Esophagus (tissue), 2 donors: ENCODE measurements around the gene KRT23. TPM values are rescaled to one million over a fixed set of nuclear protein-coding genes. Genes with fewer than 3 reads are reported as not detected.

Experiments used
- H3K27ac ChIP-seq, 2 donors: one replicate each; pipeline ENCODE4 v1.5.1; 2013; ENCODE audit warnings: low read depth in 2 of 2, mild to moderate bottlenecking in 2 of 2, inconsistent platforms in 1 of 2, low read length in 1 of 2, moderate library complexity in 1 of 2
- H3K27me3 ChIP-seq, 2 donors: one replicate each; pipeline ENCODE4 v1.6.1; 2013; ENCODE audit warnings: low read length in 2 of 2, control low read depth in 1 of 2, mild to moderate bottlenecking in 1 of 2; ENCODE audit not compliant: insufficient read depth in 2 of 2, control insufficient read depth in 1 of 2
- H3K36me3 ChIP-seq, 2 donors: one replicate each; pipeline ENCODE4 v1.6.1; 2013; ENCODE audit warnings: low read length in 1 of 2; ENCODE audit not compliant: control insufficient read depth in 2 of 2, insufficient read depth in 2 of 2
- H3K4me1 ChIP-seq, 2 donors: one replicate each; pipeline ENCODE4 v1.6.1; 2013; ENCODE audit warnings: low read length in 1 of 2; ENCODE audit not compliant: control insufficient read depth in 2 of 2, insufficient read depth in 2 of 2
- H3K4me3 ChIP-seq, 2 donors: one replicate each; pipeline ENCODE4 v1.5.1; 2013; ENCODE audit warnings: low read length in 2 of 2, mild to moderate bottlenecking in 2 of 2, low read depth in 1 of 2, moderate library complexity in 1 of 2
- H3K9me3 ChIP-seq, 2 donors: one replicate each; pipeline ENCODE4 v1.6.1; 2013; ENCODE audit warnings: mild to moderate bottlenecking in 2 of 2, low read depth in 1 of 2, low read length in 1 of 2, moderate library complexity in 1 of 2; ENCODE audit not compliant: control insufficient read depth in 2 of 2, insufficient read depth in 1 of 2
- WGBS, 2 donors: extraction: QIAGEN DNeasy Blood & Tissue Kit; methylation state at CpG; one replicate each; pipeline ENCODE4 v1.1.7; 2013; 5-methylcytosine and 5-hydroxymethylcytosine counted together
- polyA plus RNA-seq, 2 donors: library from polyadenylated mRNA; stranded (reverse); fragments of 200-250 nt; gene quantifications; one replicate each; pipeline ENCODE4 v1.2.3, GENCODE V29; 2013
- donor health status: healthy with polysubstance abuse.
- donor health status: Bipolar disorder and iron deficiency.

KRT23 gene
- polyA plus RNA-seq, 2 donors = 5.1 to 23.6 TPM

DNA sequence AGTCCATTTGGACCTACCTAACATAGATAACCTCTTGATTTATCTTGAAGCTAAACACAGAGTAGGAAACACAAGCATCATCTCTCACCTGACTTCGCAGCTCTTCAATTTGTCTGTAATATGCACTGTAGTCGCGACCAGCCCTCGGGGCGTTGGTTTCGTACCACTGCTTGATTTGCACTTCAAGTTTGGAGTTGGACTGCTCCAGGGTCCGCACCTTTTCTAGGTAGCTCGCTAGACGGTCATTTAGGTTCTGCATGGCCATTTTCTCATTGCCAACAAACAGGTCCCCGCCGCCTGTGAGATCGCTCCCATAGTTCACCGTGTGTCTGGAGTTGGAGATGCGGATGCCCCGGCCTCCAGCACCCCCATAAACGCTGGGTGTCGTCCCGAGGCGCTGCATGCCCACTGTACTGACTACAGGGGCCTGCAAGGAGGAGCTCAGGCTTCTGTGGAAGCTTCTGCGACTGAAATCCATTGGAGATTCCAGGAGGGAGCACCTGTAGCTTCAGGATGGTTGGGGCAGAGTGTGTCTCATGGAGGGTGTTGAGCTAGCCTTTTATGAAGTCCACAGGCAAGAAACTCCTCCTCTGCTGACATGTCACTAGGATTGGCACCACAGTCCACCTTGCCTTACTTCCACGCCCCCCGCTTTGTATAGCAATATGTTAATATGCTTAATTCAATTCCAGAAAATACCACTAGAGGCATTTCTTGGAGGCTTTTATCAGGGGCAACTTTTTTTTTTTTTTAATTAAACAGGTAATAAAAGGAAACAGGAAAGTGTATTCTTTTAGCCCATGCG is 52.5 kb downstream of the KRT23 start, which contains the start of gene KRT20:
Gene KRT20 (minus strand): TSS at position 535 of the 805 bp plus-strand sequence. CDS start 57 bp downstream, at position 478.
- Histone ChIP-seq H3K4me1 (no peaks in the 10 kb centered on the region), H3K4me3 (no peak within 1 kb of the TSS), H3K27me3 (peaks cover 0 to 4% of the 10 kb centered on the region in 2 donors), H3K9me3 (no peaks in the 10 kb centered on the region), H3K36me3 (no peaks in the 10 kb centered on the region), H3K27ac (no peak within 1 kb of the TSS)
- 85 to 92% methylated on average over 23 of the region's 23 CpGs for WGBS, 2 donors

DNA sequence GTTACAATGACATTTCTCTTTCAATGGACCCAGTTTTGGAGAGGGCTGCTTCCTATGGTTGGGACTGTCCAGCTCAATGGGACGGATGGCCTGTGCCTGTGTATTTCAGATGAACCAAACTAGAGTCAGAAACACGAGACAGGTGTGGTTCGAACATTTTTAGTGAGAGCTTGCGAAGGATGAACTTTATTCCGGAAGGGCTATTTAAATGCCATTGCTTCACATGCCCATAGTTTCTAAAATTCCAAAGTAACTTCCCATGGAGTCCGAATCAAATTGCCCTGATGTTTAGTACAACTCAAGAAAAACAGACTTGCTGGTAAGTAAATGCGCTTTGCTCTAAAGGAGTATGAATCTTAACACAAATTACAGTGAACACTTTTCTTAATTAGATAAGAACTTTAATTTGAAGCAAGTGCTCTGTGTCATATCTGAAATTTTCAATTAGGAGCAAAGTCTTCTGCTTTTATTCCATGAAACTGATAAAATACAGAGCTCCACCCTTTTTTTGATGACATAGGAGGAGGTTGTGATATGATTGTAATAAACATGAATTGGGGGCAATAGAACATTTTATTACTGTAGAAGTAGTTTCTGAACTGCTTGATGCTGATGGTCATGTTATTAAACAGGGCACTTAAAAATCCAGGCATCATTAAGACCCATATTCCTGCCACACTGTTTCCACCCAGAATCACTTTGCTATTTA is 53.7 kb downstream of the KRT23 start:
- Histone ChIP-seq H3K4me3 (no peak overlapping the region), H3K27me3 (peaks cover 0 to 4% of the 10 kb centered on the region in 2 donors), H3K4me1 (no peaks in the 10 kb centered on the region), H3K9me3 (no peaks in the 10 kb centered on the region), H3K27ac (no peak overlapping the region), H3K36me3 (no peaks in the 10 kb centered on the region)
- 85 to 94% methylated on average over 7 of the region's 7 CpGs for WGBS, 2 donors

DNA sequence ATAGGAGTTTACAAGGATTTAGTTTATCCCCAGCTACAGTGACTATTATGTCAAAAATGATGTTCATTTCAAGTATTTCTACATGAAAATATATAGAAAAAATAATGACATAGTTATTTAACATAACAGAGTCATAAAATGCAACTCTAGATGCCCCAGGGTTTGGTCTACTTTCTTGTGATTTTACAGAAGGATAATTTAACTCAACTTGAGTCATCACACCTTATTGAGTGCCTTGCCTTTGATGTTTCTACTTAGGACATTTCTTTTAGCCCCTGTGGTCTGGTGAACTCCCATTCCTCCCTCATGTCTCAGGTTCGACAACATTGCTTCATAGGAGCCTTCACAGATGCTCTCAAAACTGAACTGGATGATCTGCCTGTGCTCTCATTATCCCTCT is 54.4 kb downstream of the KRT23 start:
- Histone ChIP-seq H3K4me3 (no peak overlapping the region), H3K27me3 (peaks cover 0 to 4% of the 10 kb centered on the region in 2 donors), H3K4me1 (no peaks in the 10 kb centered on the region), H3K27ac (no peak overlapping the region), H3K9me3 (no peaks in the 10 kb centered on the region), H3K36me3 (no peaks in the 10 kb centered on the region)
- WGBS, 2 donors = 71 to 80% methylated on average over 1 of the region's 1 CpG

DNA sequence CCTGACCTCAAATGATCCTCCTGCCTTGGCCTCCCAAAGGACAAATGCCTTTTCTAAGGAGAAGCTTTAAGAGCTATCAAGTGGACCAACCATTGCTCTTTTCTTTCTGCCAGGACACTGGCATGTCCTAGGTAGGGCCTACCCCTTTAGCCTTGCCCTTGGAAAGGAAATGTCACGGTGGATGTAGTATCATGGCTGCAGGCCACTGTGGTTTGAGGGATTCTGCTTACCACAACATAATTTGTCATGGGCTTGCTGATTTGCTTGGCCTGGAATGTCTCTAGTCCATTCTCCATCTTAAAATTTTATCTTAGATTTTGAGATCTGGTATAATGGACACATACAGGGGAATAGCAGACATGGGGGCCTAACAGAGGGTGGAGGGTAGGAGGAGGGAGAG is 58.4 kb downstream of the KRT23 start:
- Histone ChIP-seq H3K4me3 (no peak overlapping the region), H3K36me3 (no peaks in the 10 kb centered on the region), H3K4me1 (no peaks in the 10 kb centered on the region), H3K27me3 (no peaks in the 10 kb centered on the region), H3K9me3 (no peaks in the 10 kb centered on the region), H3K27ac (no peak overlapping the region)
- 84 to 93% methylated on average over 1 of the region's 1 CpG for WGBS, 2 donors

DNA sequence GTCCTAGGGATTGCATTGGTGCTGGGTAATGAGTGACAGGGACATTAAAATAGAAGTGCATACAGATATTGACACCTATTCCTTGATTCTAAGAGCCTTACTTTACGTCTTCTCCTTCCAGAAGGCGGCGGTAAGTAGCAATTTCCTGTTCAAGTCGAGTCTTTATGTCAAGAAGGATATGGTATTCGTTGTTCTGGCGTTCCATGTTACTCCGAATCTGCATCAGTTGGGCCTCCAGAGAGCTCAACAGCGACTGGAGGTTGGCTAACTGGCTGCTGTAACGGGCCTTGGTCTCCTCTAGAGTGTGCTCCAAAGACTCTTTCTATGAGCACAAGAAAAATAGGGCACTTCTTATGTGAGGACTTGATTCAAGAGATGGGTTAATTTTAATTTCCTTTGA is 59.4 kb downstream of the KRT23 start:
- WGBS, 2 donors = 91 to 94% methylated on average over 9 of the region's 9 CpGs
- no peaks in the 10 kb centered on the region for H3K4me1 ChIP-seq
- no peak overlapping the region for H3K4me3 ChIP-seq
- no peaks in the 10 kb centered on the region for H3K36me3 ChIP-seq
- no peaks in the 10 kb centered on the region for H3K9me3 ChIP-seq
- no peaks in the 10 kb centered on the region for H3K27me3 ChIP-seq
- no peak overlapping the region for H3K27ac ChIP-seq

DNA sequence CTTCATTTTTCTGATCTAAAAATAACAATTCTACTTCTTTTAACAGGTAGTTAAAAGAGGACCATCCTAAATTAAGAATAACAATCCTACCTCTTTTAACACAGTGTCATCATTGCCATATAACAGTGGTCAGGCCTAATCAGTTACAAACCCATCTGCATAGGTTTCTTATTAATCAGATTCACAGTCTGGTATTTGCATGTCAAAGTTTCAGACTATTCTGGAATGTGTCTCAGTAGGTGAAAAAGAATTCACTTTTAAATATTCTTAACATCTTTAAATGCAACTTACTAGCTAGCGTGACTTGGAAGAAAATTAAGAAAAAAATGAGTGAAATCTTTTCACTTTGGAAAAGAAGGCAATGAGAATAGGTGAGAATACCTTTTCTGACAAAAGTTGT is 63.6 kb downstream of the KRT23 start:
- H3K9me3 ChIP-seq = no peaks in the 10 kb centered on the region
- WGBS, 2 donors = 76 to 93% methylated on average over 1 of the region's 1 CpG
- no peaks in the 10 kb centered on the region for H3K36me3 ChIP-seq
- H3K27me3 ChIP-seq = no peaks in the 10 kb centered on the region
- H3K4me1 ChIP-seq = no peaks in the 10 kb centered on the region
- no peak overlapping the region for H3K4me3 ChIP-seq
- no peak overlapping the region for H3K27ac ChIP-seq

DNA sequence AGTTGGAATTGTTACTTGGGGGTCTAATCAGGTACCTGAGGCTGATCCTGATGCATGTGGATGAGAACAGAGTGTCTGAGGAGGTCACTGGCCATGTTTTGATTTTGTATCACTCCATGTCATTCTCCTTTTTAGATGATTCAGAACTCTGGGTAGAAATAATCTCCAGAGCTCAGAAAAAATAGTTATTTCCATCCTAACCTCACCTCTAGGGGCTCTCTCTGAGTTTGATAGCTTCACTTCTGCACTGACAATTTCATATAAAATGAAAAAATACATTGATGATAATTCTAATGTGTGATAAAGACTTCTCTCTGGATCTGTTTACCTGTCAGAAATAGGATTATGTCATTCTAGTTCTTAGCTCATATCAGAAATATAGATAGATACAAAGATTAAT is 64.2 kb downstream of the KRT23 start:
- no peak overlapping the region for H3K27ac ChIP-seq
- H3K4me1 ChIP-seq = no peaks in the 10 kb centered on the region
- no peaks in the 10 kb centered on the region for H3K36me3 ChIP-seq
- no peaks in the 10 kb centered on the region for H3K9me3 ChIP-seq
- no peaks in the 10 kb centered on the region for H3K27me3 ChIP-seq
- H3K4me3 ChIP-seq = no peak overlapping the region

Other genes starting within 250 kb of the KRT23 start
- gene KRT24, start 233.9 kb downstream of the KRT23 start, polyA plus RNA-seq = 100 to 1,000 TPM; 116 to 229 TPM
- not detected for gene KRT25, start 182.3 kb downstream of the KRT23 start, polyA plus RNA-seq
- not detected for gene KRT26, start 165.4 kb downstream of the KRT23 start, polyA plus RNA-seq
- under 1 TPM in 1 of 2 donors, not detected in 1; 0.05 TPM for gene KRT27, start 155.1 kb downstream of the KRT23 start, polyA plus RNA-seq
- not detected for gene KRT28, start 137.7 kb downstream of the KRT23 start, polyA plus RNA-seq
- gene KRT10, start 115.0 kb downstream of the KRT23 start, polyA plus RNA-seq = 10 to 100 TPM; 30.1 to 41.2 TPM
- not detected for gene KRT12, start 70.4 kb downstream of the KRT23 start, polyA plus RNA-seq
- under 1 TPM; 0.07 to 0.28 TPM for gene KRT20, start 52.4 kb downstream of the KRT23 start, polyA plus RNA-seq
- not detected for gene KRT39, start 29.3 kb upstream of the KRT23 start, polyA plus RNA-seq
- under 1 TPM; 0.18 to 0.20 TPM for gene KRT40, start 46.7 kb upstream of the KRT23 start, polyA plus RNA-seq
- not detected for gene KRTAP3-3, start 56.5 kb upstream of the KRT23 start, polyA plus RNA-seq
- gene KRTAP3-2, start 62.3 kb upstream of the KRT23 start, polyA plus RNA-seq = 10 to 100 TPM in 1 of 2 donors, 1 to 10 TPM in 1; 1.8 to 43.5 TPM
- gene KRTAP3-1, start 71.5 kb upstream of the KRT23 start, polyA plus RNA-seq = under 1 TPM in 1 of 2 donors, not detected in 1; 0.39 TPM
- under 1 TPM in 1 of 2 donors, not detected in 1; 0.09 TPM for gene KRTAP1-5, start 89.6 kb upstream of the KRT23 start, polyA plus RNA-seq
- not detected for gene KRTAP1-4, start 92.5 kb upstream of the KRT23 start, polyA plus RNA-seq
- gene KRTAP1-3, start 97.2 kb upstream of the KRT23 start, polyA plus RNA-seq = not detected
- under 1 TPM; 0.04 to 0.16 TPM for gene KRTAP1-1, start 103.8 kb upstream of the KRT23 start, polyA plus RNA-seq
- not detected for gene KRTAP2-1, start 109.7 kb upstream of the KRT23 start, polyA plus RNA-seq
- gene KRTAP2-2, start 117.6 kb upstream of the KRT23 start, polyA plus RNA-seq = not detected
- under 1 TPM in 1 of 2 donors, not detected in 1; 0.10 TPM for gene KRTAP2-3, start 122.5 kb upstream of the KRT23 start, polyA plus RNA-seq
- not detected for gene KRTAP2-4, start 128.2 kb upstream of the KRT23 start, polyA plus RNA-seq
- gene KRTAP4-7, start 146.5 kb upstream of the KRT23 start, polyA plus RNA-seq = not detected
- not detected for gene KRTAP4-8, start 160.5 kb upstream of the KRT23 start, polyA plus RNA-seq
- gene KRTAP4-16, start 164.6 kb upstream of the KRT23 start, polyA plus RNA-seq = not detected
- gene KRTAP4-9, start 167.7 kb upstream of the KRT23 start, polyA plus RNA-seq = not detected
- not detected for gene KRTAP4-11, start 180.7 kb upstream of the KRT23 start, polyA plus RNA-seq
- gene KRTAP4-12, start 186.5 kb upstream of the KRT23 start, polyA plus RNA-seq = not detected
- not detected for gene KRTAP4-6, start 202.9 kb upstream of the KRT23 start, polyA plus RNA-seq
- not detected for gene KRTAP4-5, start 212.2 kb upstream of the KRT23 start, polyA plus RNA-seq
- not detected for gene KRTAP4-4, start 223.1 kb upstream of the KRT23 start, polyA plus RNA-seq
- not detected for gene KRTAP4-3, start 230.6 kb upstream of the KRT23 start, polyA plus RNA-seq
- gene KRTAP4-2, start 240.6 kb upstream of the KRT23 start, polyA plus RNA-seq = not detected
- gene KRTAP4-1, start 247.3 kb upstream of the KRT23 start, polyA plus RNA-seq = not detected